ENCODE results near the gene PPP1R12C. TPM values are rescaled to one million over a fixed set of nuclear protein-coding genes. Genes with fewer than 3 reads are reported as not detected.

Gene PPP1R12C
- 64.1 and 89.2 TPM in 2 replicates for total RNA-seq

GRCh38 chr19:55116859-55117662 lies at the start of gene PPP1R12C:
PPP1R12C (minus strand) TSS chr19:55117637; CDS start chr19:55117543, 94 bp downstream.

GRCh38 chr19:55166530-55167268 lies 49.3 kb upstream of the PPP1R12C start, which contains the start of gene DNAAF3:
DNAAF3 (minus strand) TSS chr19:55166613; CDS start chr19:55166413, 200 bp downstream.

GRCh38 chr19:55157064-55157908 lies 39.8 kb upstream of the PPP1R12C start, which contains the start of gene TNNI3:
TNNI3 (minus strand) TSS chr19:55157732; CDS start chr19:55157589, 143 bp downstream.

GRCh38 chr19:55149078-55150003 lies 31.9 kb upstream of the PPP1R12C start, which contains the start of gene TNNT1:
TNNT1 (minus strand) TSS chr19:55149206; CDS start chr19:55147157, 2,049 bp downstream.

GRCh38 chr19:55075371-55075998 lies 42.0 kb downstream of the PPP1R12C start, which contains the start of gene EPS8L1:
EPS8L1 (plus strand) TSS chr19:55075869; CDS start chr19:55076445, 576 bp downstream.

GRCh38 chr19:55062735-55063491 lies 54.5 kb downstream of the PPP1R12C start, which contains the start of gene RDH13:
RDH13 (minus strand) TSS chr19:55063148; CDS start chr19:55063032, 116 bp downstream.

Small RNA genes lying within 50 kb of the gene (small RNA-seq; reads per million reads assigned to genes)
- gene MIR7975: not detected
- gene RF01210: not detected

Other genes with a start within 250 kb of the PPP1R12C start
- not detected in 2 replicates for gene FCAR, start 243.4 kb downstream of the PPP1R12C start, total RNA-seq
- gene NCR1, start 211.5 kb downstream of the PPP1R12C start, total RNA-seq: not detected in 2 replicates
- not detected in 2 replicates for gene NLRP7, start 170.1 kb downstream of the PPP1R12C start, total RNA-seq
- 0.76 and 1.6 TPM in 2 replicates for gene NLRP2, start 151.3 kb downstream of the PPP1R12C start, total RNA-seq
- gene GP6, start 79.4 kb downstream of the PPP1R12C start, total RNA-seq: not detected in 2 replicates
- gene RDH13, start 54.5 kb downstream of the PPP1R12C start, total RNA-seq: 13.7 and 14.3 TPM in 2 replicates
- 5.9 and 7.7 TPM in 2 replicates for gene EPS8L1, start 41.8 kb downstream of the PPP1R12C start, total RNA-seq
- not detected in 2 replicates for gene TNNT1, start 31.6 kb upstream of the PPP1R12C start, total RNA-seq
- not detected in 2 replicates for gene TNNI3, start 40.1 kb upstream of the PPP1R12C start, total RNA-seq
- 0.33 and 0.38 TPM in 2 replicates for gene DNAAF3, start 49.0 kb upstream of the PPP1R12C start, total RNA-seq
- gene SYT5, start 62.7 kb upstream of the PPP1R12C start, total RNA-seq: not detected in 2 replicates
- gene PTPRH, start 91.9 kb upstream of the PPP1R12C start, total RNA-seq: 0.48 and 0.65 TPM in 2 replicates
- 2.0 and 2.4 TPM in 2 replicates for gene TMEM86B, start 111.1 kb upstream of the PPP1R12C start, total RNA-seq
- 44.2 and 52.3 TPM in 2 replicates for gene PPP6R1, start 141.4 kb upstream of the PPP1R12C start, total RNA-seq
- 30.4 and 37.2 TPM in 2 replicates for gene HSPBP1, start 162.5 kb upstream of the PPP1R12C start, total RNA-seq
- gene BRSK1, start 166.4 kb upstream of the PPP1R12C start, total RNA-seq: 0.29 and 1.3 TPM in 2 replicates
- gene TMEM150B, start 207.7 kb upstream of the PPP1R12C start, total RNA-seq: not detected in 2 replicates
- gene KMT5C, start 222.2 kb upstream of the PPP1R12C start, total RNA-seq: 5.6 and 9.8 TPM in 2 replicates
- gene COX6B2, start 237.1 kb upstream of the PPP1R12C start, total RNA-seq: not detected in 2 replicates
- not detected in 2 replicates for gene GARIN5B, start 245.6 kb upstream of the PPP1R12C start, total RNA-seq